ENCODE results near the gene AKAP11.

Gene AKAP11

DNA sequence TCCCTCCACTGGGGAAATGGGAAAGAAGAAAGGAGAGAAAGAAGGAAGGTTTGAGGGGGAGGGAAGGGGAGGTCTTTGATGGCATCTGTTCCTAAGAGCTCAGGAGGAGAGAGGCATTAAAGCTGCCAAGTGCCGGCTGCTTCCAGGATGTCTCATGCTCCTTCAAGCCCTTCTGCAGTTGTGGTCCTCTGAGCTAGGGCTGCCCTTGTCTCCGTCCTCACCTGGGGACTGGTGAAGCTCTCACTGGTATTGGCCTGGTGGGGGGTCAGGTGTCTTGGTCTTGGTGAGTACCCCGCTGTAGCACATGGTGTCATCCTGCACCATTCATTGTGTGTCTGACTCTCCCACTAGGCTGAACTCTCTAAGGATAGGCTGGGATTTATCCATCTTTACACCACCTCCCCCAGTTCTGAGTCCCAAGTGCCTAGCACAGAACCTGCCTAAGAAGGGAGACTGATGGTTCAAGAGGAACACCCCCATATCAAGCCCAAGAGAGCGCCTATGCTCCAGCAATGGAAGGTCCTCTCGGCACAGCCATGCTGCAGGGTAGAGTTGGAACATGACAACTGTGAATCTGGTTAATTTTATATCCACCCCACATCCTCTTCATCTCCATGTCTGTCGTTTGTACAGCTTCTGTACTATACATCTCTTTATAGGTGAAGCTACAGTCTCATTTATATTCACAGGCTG, 83.7 kb downstream of the AKAP11 start (continued):
- TF ChIP-seq TOX (CRISPR knock-in tag; IDR thresholded peaks at IDR 0.05; ENCODE audit: borderline replicate concordance): no peak
- TF ChIP-seq ZNF8 (CRISPR knock-in tag; IDR thresholded peaks at IDR 0.05): no peak

DNA sequence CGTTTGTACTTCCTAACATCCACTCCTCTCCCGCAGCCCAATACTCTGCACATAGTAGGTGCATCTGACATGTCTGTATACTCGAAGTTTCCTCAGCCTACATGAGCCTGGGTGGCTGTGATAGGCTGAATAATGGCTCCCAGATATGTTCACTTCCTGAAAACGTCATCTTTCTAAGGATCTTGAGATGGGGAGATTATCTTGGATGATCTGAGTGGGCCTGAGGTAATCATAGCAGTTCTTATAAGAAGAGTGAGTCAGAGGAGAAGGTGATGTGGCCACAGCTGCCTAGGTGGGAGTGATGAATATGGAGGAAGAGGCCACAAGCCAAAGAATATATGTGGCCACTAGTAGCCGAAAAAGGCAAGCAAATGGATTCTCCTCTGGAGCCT, 84.2 kb downstream of the AKAP11 start:
- TF ChIP-seq ARNTL (CRISPR knock-in tag; IDR thresholded peaks at IDR 0.05; ENCODE audit: borderline replicate concordance, low read depth) (no peak), BACH2 (CRISPR knock-in tag; IDR thresholded peaks at IDR 0.05; ENCODE audit: borderline replicate concordance) (no peak), ZNF70 (CRISPR knock-in tag; IDR thresholded peaks at IDR 0.05) (no peak), TOX (CRISPR knock-in tag; IDR thresholded peaks at IDR 0.05; ENCODE audit: borderline replicate concordance) (no peak), RARB (CRISPR knock-in tag; IDR thresholded peaks at IDR 0.05) (no peak), OSR1 (CRISPR knock-in tag; IDR thresholded peaks at IDR 0.05) (no peak), ESRRG (CRISPR knock-in tag; IDR thresholded peaks at IDR 0.05) (no peak), TCF4 (CRISPR knock-in tag; IDR thresholded peaks at IDR 0.05; ENCODE audit: borderline replicate concordance) (no peak)
- TF ChIP-seq, protein P1, sequence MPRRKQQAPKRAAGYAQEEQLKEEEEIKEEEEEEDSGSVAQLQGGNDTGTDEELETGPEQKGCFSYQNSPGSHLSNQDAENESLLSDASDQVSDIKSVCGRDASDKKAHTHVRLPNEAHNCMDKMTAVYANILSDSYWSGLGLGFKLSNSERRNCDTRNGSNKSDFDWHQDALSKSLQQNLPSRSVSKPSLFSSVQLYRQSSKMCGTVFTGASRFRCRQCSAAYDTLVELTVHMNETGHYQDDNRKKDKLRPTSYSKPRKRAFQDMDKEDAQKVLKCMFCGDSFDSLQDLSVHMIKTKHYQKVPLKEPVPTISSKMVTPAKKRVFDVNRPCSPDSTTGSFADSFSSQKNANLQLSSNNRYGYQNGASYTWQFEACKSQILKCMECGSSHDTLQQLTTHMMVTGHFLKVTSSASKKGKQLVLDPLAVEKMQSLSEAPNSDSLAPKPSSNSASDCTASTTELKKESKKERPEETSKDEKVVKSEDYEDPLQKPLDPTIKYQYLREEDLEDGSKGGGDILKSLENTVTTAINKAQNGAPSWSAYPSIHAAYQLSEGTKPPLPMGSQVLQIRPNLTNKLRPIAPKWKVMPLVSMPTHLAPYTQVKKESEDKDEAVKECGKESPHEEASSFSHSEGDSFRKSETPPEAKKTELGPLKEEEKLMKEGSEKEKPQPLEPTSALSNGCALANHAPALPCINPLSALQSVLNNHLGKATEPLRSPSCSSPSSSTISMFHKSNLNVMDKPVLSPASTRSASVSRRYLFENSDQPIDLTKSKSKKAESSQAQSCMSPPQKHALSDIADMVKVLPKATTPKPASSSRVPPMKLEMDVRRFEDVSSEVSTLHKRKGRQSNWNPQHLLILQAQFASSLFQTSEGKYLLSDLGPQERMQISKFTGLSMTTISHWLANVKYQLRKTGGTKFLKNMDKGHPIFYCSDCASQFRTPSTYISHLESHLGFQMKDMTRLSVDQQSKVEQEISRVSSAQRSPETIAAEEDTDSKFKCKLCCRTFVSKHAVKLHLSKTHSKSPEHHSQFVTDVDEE (CRISPR knock-in tag; IDR thresholded peaks at IDR 0.05): no peak
- TF ChIP-seq, protein P2, sequence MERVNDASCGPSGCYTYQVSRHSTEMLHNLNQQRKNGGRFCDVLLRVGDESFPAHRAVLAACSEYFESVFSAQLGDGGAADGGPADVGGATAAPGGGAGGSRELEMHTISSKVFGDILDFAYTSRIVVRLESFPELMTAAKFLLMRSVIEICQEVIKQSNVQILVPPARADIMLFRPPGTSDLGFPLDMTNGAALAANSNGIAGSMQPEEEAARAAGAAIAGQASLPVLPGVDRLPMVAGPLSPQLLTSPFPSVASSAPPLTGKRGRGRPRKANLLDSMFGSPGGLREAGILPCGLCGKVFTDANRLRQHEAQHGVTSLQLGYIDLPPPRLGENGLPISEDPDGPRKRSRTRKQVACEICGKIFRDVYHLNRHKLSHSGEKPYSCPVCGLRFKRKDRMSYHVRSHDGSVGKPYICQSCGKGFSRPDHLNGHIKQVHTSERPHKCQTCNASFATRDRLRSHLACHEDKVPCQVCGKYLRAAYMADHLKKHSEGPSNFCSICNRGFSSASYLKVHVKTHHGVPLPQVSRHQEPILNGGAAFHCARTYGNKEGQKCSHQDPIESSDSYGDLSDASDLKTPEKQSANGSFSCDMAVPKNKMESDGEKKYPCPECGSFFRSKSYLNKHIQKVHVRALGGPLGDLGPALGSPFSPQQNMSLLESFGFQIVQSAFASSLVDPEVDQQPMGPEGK (CRISPR knock-in tag; IDR thresholded peaks at IDR 0.05; ENCODE audit: borderline replicate concordance): no peak
- TF ChIP-seq, protein P3, sequence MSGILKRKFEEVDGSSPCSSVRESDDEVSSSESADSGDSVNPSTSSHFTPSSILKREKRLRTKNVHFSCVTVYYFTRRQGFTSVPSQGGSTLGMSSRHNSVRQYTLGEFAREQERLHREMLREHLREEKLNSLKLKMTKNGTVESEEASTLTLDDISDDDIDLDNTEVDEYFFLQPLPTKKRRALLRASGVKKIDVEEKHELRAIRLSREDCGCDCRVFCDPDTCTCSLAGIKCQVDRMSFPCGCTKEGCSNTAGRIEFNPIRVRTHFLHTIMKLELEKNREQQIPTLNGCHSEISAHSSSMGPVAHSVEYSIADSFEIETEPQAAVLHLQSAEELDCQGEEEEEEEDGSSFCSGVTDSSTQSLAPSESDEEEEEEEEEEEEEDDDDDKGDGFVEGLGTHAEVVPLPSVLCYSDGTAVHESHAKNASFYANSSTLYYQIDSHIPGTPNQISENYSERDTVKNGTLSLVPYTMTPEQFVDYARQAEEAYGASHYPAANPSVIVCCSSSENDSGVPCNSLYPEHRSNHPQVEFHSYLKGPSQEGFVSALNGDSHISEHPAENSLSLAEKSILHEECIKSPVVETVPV (CRISPR knock-in tag; IDR thresholded peaks at IDR 0.05): no peak
- no peak for ATAC-seq

DNA sequence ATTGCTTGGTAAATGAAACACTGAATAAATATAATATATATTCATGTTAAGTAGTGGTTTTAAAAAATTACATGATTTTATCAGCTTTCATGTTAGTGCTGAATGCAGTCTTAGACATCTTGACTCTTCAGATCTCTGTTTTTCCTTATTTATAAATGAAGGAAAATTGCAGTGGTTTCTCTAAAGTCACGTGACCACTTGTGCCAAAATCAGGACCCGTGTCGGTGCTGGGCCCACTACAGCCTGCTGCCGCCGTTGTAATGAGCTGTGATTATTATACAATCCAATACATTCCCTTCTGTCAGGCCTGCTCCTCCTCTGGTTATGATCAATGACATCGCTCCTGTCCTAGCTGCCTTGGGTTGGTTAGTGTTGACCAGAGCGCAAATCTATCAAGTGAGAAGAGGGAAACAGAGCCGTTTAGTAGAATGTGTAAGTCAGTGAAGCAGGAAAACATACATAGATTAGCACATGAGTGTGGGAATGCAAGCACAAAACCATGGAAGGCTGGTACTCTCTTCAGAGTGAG, 88.2 kb downstream of the AKAP11 start:
- TF ChIP-seq RARB (CRISPR knock-in tag; IDR thresholded peaks at IDR 0.05) (no peak), ZFP30 (CRISPR knock-in tag; IDR thresholded peaks at IDR 0.05) (no peak), ARNTL (CRISPR knock-in tag; IDR thresholded peaks at IDR 0.05; ENCODE audit: borderline replicate concordance, low read depth) (no peak), TOX (CRISPR knock-in tag; IDR thresholded peaks at IDR 0.05; ENCODE audit: borderline replicate concordance) (no peak), SNAI2 (CRISPR knock-in tag; IDR thresholded peaks at IDR 0.05) (no peak)
- TF ChIP-seq, protein P3 (CRISPR knock-in tag; IDR thresholded peaks at IDR 0.05): no peak
- TF ChIP-seq, protein P4, sequence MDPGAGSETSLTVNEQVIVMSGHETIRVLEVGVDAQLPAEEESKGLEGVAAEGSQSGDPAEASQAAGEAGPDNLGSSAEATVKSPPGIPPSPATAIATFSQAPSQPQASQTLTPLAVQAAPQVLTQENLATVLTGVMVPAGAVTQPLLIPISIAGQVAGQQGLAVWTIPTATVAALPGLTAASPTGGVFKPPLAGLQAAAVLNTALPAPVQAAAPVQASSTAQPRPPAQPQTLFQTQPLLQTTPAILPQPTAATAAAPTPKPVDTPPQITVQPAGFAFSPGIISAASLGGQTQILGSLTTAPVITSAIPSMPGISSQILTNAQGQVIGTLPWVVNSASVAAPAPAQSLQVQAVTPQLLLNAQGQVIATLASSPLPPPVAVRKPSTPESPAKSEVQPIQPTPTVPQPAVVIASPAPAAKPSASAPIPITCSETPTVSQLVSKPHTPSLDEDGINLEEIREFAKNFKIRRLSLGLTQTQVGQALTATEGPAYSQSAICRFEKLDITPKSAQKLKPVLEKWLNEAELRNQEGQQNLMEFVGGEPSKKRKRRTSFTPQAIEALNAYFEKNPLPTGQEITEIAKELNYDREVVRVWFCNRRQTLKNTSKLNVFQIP (CRISPR knock-in tag; IDR thresholded peaks at IDR 0.05; ENCODE audit: borderline replicate concordance, low read depth): no peak
- TF ChIP-seq, protein P5, sequence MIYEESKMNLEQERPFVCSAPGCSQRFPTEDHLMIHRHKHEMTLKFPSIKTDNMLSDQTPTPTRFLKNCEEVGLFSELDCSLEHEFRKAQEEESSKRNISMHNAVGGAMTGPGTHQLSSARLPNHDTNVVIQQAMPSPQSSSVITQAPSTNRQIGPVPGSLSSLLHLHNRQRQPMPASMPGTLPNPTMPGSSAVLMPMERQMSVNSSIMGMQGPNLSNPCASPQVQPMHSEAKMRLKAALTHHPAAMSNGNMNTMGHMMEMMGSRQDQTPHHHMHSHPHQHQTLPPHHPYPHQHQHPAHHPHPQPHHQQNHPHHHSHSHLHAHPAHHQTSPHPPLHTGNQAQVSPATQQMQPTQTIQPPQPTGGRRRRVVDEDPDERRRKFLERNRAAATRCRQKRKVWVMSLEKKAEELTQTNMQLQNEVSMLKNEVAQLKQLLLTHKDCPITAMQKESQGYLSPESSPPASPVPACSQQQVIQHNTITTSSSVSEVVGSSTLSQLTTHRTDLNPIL (CRISPR knock-in tag; IDR thresholded peaks at IDR 0.05; ENCODE audit: low read depth): no peak
- no peak for ATAC-seq
